NCI-H510A (cell line): ENCODE measurements around the gene APPL2.
"Not testable (repeated sequence)": the region's sequence is repeated elsewhere in the genome, so short reads cannot be mapped to it uniquely, and the experiment has no call there.

ENCODE experiments used
- DNase-seq: peaks from one replicate; lab custom pipeline; 2025; lab: John Stamatoyannopoulos, UW

APPL2 gene

GRCh38 chr12:105256921-105257320 is 20.9 kb upstream of the APPL2 start:
- no peak for DNase-seq

GRCh38 chr12:105256431-105256830 is 20.5 kb upstream of the APPL2 start:
- DNase-seq = not testable (repeated sequence)

- DNase-seq = no peak
Measured at GRCh38 chr12:105256011-105256410, 20.0 kb upstream of the APPL2 start.

- DNase-seq = no peak
Measured at GRCh38 chr12:105253866-105254513, 18.0 kb upstream of the APPL2 start.

- no peak for DNase-seq
Measured at GRCh38 chr12:105252901-105253300, 16.9 kb upstream of the APPL2 start.

- DNase-seq = not testable (repeated sequence)
Measured at GRCh38 chr12:105245776-105246427, 9.9 kb upstream of the APPL2 start.

- no peak for DNase-seq
Measured at GRCh38 chr12:105245291-105245690, 9.3 kb upstream of the APPL2 start.

- DNase-seq = no peak
Measured at GRCh38 chr12:105240228-105240627, 4.3 kb upstream of the APPL2 start.

GRCh38 chr12:105239304-105239703 is 3.3 kb upstream of the APPL2 start:
- DNase-seq = no peak

- no peak for DNase-seq
Measured at GRCh38 chr12:105237666-105238065, 1.7 kb upstream of the APPL2 start.

GRCh38 chr12:105235281-105235731 is 668 bp downstream of the APPL2 start:
- DNase-seq = no peak

- no peak for DNase-seq
Measured at GRCh38 chr12:105234197-105234596, 1.8 kb downstream of the APPL2 start.

- no peak for DNase-seq
Measured at GRCh38 chr12:105233041-105233905, 2.7 kb downstream of the APPL2 start.

- DNase-seq = no peak
Measured at GRCh38 chr12:105231396-105231795, 4.6 kb downstream of the APPL2 start.

GRCh38 chr12:105229371-105229770 is 6.6 kb downstream of the APPL2 start:
- DNase-seq = no peak

GRCh38 chr12:105228966-105229365 is 7.0 kb downstream of the APPL2 start:
- DNase-seq = no peak

- DNase-seq = no peak
Measured at GRCh38 chr12:105228494-105228893, 7.5 kb downstream of the APPL2 start.

- no peak for DNase-seq
Measured at GRCh38 chr12:105227879-105228278, 8.1 kb downstream of the APPL2 start.

GRCh38 chr12:105226219-105226618 is 9.8 kb downstream of the APPL2 start:
- DNase-seq = no peak

GRCh38 chr12:105225505-105226015 is 10.4 kb downstream of the APPL2 start:
- no peak for DNase-seq

- DNase-seq = no peak
Measured at GRCh38 chr12:105224399-105224798, 11.6 kb downstream of the APPL2 start.

- no peak for DNase-seq
Measured at GRCh38 chr12:105223884-105224283, 12.1 kb downstream of the APPL2 start.
